HL-60 (cell line): ENCODE measurements around the gene NONO.

Source experiments
- POLR2AphosphoS5 ChIP-seq: IDR thresholded peaks from 2 replicates; pipeline ENCODE4 v1.6.1; 2012; ENCODE audit warnings: low read depth
- SPI1 ChIP-seq: IDR thresholded peaks from 2 replicates; pipeline ENCODE4 v1.6.1; 2012; ENCODE audit warnings: low read depth, mild to moderate bottlenecking, borderline replicate concordance
- TF ChIP-seq, protein P1 (sequence below): IDR thresholded peaks from one replicate; pipeline ENCODE4 v1.5.1; 2011; ENCODE audit warnings: low read length, control low read depth, inconsistent platforms; ENCODE audit not compliant: insufficient read depth
- TF ChIP-seq, protein P2 (sequence below): IDR thresholded peaks from 2 replicates; pipeline ENCODE4 v1.6.1; 2012; ENCODE audit warnings: low read depth; ENCODE audit not compliant: insufficient replicate concordance

DNA sequence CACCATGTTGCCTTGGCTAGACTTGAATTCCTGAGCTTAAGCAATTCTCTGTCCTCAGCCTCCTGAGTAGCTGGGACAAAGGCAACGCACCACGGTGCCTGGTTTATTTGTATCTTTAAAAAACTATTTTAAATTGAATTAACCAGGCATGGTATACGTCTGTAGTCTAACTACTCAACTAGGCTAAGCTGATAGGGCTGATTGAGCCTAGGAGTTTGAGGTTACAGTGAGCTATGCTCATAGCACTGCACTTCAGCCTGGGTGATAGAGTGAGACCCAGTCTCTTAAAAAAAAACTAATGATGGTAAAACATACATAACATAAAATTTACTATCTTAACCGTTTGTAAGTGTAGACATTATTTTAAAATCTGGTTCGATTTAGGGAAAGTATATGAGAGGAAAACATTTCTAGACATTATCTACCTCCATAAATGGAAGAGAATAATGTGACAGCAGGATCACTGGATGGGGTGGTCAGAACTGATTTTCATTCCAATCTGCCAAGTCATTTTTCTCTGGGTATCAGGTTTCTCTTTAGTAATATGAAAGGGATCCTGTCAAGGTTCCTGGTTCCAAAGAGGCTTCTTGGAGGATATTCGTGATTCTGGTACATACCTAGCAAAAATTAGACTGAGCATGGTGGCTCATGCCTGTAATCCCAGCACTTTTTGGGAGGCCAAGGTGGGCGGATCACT, 9.4 kb downstream of the NONO start:
- TF ChIP-seq, protein P1, sequence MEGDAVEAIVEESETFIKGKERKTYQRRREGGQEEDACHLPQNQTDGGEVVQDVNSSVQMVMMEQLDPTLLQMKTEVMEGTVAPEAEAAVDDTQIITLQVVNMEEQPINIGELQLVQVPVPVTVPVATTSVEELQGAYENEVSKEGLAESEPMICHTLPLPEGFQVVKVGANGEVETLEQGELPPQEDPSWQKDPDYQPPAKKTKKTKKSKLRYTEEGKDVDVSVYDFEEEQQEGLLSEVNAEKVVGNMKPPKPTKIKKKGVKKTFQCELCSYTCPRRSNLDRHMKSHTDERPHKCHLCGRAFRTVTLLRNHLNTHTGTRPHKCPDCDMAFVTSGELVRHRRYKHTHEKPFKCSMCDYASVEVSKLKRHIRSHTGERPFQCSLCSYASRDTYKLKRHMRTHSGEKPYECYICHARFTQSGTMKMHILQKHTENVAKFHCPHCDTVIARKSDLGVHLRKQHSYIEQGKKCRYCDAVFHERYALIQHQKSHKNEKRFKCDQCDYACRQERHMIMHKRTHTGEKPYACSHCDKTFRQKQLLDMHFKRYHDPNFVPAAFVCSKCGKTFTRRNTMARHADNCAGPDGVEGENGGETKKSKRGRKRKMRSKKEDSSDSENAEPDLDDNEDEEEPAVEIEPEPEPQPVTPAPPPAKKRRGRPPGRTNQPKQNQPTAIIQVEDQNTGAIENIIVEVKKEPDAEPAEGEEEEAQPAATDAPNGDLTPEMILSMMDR, result no peak
- TF ChIP-seq, protein P2, sequence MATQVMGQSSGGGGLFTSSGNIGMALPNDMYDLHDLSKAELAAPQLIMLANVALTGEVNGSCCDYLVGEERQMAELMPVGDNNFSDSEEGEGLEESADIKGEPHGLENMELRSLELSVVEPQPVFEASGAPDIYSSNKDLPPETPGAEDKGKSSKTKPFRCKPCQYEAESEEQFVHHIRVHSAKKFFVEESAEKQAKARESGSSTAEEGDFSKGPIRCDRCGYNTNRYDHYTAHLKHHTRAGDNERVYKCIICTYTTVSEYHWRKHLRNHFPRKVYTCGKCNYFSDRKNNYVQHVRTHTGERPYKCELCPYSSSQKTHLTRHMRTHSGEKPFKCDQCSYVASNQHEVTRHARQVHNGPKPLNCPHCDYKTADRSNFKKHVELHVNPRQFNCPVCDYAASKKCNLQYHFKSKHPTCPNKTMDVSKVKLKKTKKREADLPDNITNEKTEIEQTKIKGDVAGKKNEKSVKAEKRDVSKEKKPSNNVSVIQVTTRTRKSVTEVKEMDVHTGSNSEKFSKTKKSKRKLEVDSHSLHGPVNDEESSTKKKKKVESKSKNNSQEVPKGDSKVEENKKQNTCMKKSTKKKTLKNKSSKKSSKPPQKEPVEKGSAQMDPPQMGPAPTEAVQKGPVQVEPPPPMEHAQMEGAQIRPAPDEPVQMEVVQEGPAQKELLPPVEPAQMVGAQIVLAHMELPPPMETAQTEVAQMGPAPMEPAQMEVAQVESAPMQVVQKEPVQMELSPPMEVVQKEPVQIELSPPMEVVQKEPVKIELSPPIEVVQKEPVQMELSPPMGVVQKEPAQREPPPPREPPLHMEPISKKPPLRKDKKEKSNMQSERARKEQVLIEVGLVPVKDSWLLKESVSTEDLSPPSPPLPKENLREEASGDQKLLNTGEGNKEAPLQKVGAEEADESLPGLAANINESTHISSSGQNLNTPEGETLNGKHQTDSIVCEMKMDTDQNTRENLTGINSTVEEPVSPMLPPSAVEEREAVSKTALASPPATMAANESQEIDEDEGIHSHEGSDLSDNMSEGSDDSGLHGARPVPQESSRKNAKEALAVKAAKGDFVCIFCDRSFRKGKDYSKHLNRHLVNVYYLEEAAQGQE, result no peak
- no peak for TF ChIP-seq POLR2AphosphoS5
- TF ChIP-seq SPI1, result no peak
